ENCODE results near the gene S100A2. TPM values are rescaled to one million over a fixed set of nuclear protein-coding genes. Genes with fewer than 3 reads are reported as not detected.
A peak's percentile ranks its signal among the peaks of the same experiment; 100 is the strongest.

S100A2 gene
- total RNA-seq, 2 experiments from 2014 or later: 0.50 TPM; not detected in 1

DNA sequence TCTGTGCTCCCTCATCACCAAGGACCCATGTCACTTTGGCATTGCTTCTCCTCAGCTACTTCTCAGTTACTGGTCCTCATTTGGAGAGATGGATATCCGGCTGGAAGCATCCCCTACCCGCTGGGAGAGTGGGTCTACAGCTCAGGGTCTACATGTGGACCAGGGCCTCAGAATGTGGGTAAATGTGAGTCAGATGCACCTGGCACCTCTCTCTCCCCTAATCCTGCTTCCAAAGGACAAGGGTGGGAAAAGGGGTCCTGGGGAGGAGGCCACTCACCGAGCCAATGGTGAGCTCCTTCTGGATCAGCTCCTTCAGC lies 30.8 kb downstream of the S100A2 start:
- intact Hi-C loops (cut with micrococcal nuclease): no loop called here
- no peak for ATAC-seq
- CTCF ChIA-PET: interaction anchor here (1.4 to 5.5 kb wide), 9 partner anchors 10 to 103 kb away, joined by 4 to 191 read pairs (median 8); partner anchors contain the start of genes CHTOP and S100A4
- TF ChIP-seq, protein P1, sequence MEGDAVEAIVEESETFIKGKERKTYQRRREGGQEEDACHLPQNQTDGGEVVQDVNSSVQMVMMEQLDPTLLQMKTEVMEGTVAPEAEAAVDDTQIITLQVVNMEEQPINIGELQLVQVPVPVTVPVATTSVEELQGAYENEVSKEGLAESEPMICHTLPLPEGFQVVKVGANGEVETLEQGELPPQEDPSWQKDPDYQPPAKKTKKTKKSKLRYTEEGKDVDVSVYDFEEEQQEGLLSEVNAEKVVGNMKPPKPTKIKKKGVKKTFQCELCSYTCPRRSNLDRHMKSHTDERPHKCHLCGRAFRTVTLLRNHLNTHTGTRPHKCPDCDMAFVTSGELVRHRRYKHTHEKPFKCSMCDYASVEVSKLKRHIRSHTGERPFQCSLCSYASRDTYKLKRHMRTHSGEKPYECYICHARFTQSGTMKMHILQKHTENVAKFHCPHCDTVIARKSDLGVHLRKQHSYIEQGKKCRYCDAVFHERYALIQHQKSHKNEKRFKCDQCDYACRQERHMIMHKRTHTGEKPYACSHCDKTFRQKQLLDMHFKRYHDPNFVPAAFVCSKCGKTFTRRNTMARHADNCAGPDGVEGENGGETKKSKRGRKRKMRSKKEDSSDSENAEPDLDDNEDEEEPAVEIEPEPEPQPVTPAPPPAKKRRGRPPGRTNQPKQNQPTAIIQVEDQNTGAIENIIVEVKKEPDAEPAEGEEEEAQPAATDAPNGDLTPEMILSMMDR (IDR thresholded peaks at IDR 0.05): no peak
- H3K9me3 Mint-ChIP-seq: no peaks in the 10 kb centered on the region
- peaks cover 17% of the 10 kb centered on the region for H3K36me3 Mint-ChIP-seq (ENCODE audit: low read depth)
- no peak for DNase-seq
- H3K27me3 Mint-ChIP-seq: no peaks in the 10 kb centered on the region
- H3K4me3 Mint-ChIP-seq: peak overlapping the region; percentile 95
- peak overlapping the region; percentile 96 for H3K27ac Mint-ChIP-seq
- H3K4me1 Mint-ChIP-seq (ENCODE audit: low read depth): peaks cover 69% of the 10 kb centered on the region
- POLR2A ChIA-PET: interaction anchor here (0.9 to 7.9 kb wide), 11 partner anchors 9 to 114 kb away, joined by 3 to 97 read pairs (median 5); partner anchors contain the start of genes CHTOP, S100A3 and S100A4

- Mint-ChIP-seq H3K36me3 (ENCODE audit: low read depth) (peaks cover 17% of the 10 kb centered on the region), H3K4me1 (ENCODE audit: low read depth) (peaks cover 64% of the 10 kb centered on the region), H3K27ac (peak overlapping the region; percentile 96), H3K9me3 (no peaks in the 10 kb centered on the region), H3K4me3 (peak overlapping the region; percentile 95), H3K27me3 (no peaks in the 10 kb centered on the region)
- TF ChIP-seq, protein P1 (IDR thresholded peaks at IDR 0.05): no peak
- POLR2A ChIA-PET: interaction anchor here (0.9 to 7.9 kb wide), 8 partner anchors 9 to 115 kb away, joined by 3 to 97 read pairs (median 5); partner anchors contain the start of genes CHTOP, S100A3 and S100A4
- CTCF ChIA-PET: interaction anchor here (0.9 to 5.5 kb wide), 15 partner anchors 9 to 237 kb away, joined by 3 to 191 read pairs (median 9); partner anchors contain the start of genes CHTOP, S100A2 and S100A4
- no peak for ATAC-seq
- intact Hi-C loops (cut with micrococcal nuclease): no loop called here
- DNase-seq: no peak
Observed at GRCh38 chr1:153534226-153534924, 31.3 kb downstream of the S100A2 start.

DNA sequence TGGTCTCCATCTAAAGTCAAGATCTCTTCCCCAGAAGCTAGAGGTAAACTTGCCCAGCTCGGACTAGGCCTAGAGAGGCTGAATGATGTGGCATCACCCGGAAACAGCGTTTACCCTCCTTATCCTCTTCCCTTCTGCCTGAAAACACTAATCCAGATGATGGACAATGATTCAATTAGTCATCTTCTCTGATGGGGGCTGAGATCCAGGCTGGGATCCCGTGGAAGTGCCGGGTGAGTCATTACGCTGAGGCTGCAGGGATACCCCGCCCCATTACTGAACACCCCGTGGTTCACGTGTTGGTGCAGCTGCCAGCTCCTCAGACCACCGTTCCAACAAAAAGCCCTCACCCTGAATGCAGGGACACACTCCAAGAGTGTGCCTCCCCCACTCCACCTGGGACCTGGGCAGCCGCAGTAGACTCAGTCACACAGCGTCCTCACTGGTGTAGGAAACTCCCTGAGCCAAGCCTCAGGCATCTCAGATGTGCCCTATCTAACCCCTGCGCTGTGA lies 31.9 kb downstream of the S100A2 start:
- DNase-seq (no peak), ATAC-seq (no peak)
- Mint-ChIP-seq H3K27ac (peak overlapping the region; percentile 96), H3K27me3 (no peaks in the 10 kb centered on the region), H3K9me3 (no peaks in the 10 kb centered on the region), H3K4me3 (peak overlapping the region; percentile 95), H3K4me1 (ENCODE audit: low read depth) (peaks cover 63% of the 10 kb centered on the region), H3K36me3 (ENCODE audit: low read depth) (peaks cover 17% of the 10 kb centered on the region)
- ChIA-PET POLR2A (interaction anchor here (0.9 to 7.9 kb wide), 7 partner anchors 12 to 101 kb away, joined by 3 to 97 read pairs (median 10); partner anchors contain the start of genes CHTOP, S100A2, S100A3 and S100A4), CTCF (interaction anchor here (0.7 to 5.5 kb wide), 24 partner anchors 7 to 237 kb away, joined by 3 to 191 read pairs (median 6); partner anchors contain the start of genes CHTOP, S100A1, S100A13 and S100A14)
- TF ChIP-seq, protein P1 (IDR thresholded peaks at IDR 0.05): no peak
- intact Hi-C loops (cut with micrococcal nuclease): loop anchor here (2.0 kb wide), 1 partner anchor 35 kb away; no protein-coding TSS in a partner anchor

DNA sequence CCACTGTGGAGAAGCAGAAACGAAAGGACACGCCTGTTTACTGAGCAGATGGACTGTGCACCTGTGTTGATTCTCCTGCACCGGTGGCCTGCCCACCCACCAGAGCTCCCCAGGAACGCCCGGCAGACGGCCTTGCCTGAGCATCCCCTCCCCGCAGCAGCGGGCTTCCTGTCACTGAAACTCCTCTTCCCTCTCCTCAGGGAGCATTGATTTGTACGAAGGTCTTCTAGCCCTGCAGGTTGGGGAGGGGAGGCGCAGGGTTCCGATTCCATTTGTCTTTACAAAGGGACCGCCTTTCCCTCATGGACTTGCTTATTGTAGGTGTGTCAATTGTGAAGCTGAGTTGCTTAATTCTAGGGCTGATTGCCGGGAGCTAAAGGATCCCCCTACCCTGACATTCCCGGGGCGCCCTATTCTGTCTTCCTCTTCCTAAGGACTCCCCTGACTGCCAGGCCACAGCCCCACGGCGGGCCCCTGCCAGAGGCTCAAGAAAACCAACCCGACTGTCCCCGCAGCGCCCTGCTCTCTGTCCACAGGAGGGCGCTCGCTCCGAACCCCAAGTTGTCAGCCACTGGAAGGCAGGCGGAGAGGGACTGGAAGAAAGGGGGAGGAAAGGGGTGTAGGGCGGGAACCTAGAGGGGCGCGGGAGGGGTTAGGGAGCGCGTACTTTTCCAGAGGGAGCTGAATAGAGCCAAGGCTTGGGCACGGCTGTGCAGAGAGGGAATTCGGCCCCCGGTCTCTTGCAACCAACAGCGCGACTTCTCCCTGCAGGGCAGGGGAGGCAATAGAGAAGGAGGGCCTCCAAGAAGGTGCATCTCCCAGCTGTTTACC lies 32.7 kb downstream of the S100A2 start:
- POLR2A ChIA-PET: interaction anchor here (0.7 to 7.9 kb wide), 11 partner anchors 13 to 137 kb away, joined by 3 to 97 read pairs (median 4); partner anchors contain the start of genes CHTOP, S100A2, S100A3 and S100A4
- Mint-ChIP-seq H3K4me3 (peak overlapping the region; percentile 95), H3K9me3 (no peaks in the 10 kb centered on the region), H3K36me3 (ENCODE audit: low read depth) (peaks cover 17% of the 10 kb centered on the region), H3K27ac (peak overlapping the region; percentile 96), H3K27me3 (no peaks in the 10 kb centered on the region), H3K4me1 (ENCODE audit: low read depth) (peaks cover 61% of the 10 kb centered on the region)
- ATAC-seq: peak; percentile 19
- CTCF ChIA-PET: interaction anchor here (0.7 to 5.5 kb wide), 34 partner anchors 8 to 435 kb away, joined by 3 to 191 read pairs (median 5); partner anchors contain the start of genes CHTOP, CREB3L4, S100A1 and S100A13
- TF ChIP-seq, protein P1 (IDR thresholded peaks at IDR 0.05): peak; percentile 87
- DNase-seq: peak; percentile 86
- intact Hi-C loops (cut with micrococcal nuclease): loop anchor here (2.0 kb wide), 1 partner anchor 36 kb away; no protein-coding TSS in a partner anchor

Measured in activated CD8-positive, alpha-beta T cell treated with anti-CD3 and anti-CD28 coated beads for 36 hours (primary cell).